IMR-90 (cell line): ENCODE measurements around the gene MAU2. TPM values are rescaled to one million over a fixed set of nuclear protein-coding genes. Genes with fewer than 3 reads are reported as not detected.

Experiments used
- ATAC-seq: fragments of 200-7000 bp; cut with Tn5 transposase; 2 replicates; pipeline ENCODE4 v1.9.1; 2020; ENCODE audit warnings: low read depth, mild to moderate bottlenecking, moderate library complexity
- BruUV-seq: library from RNA; stranded (reverse); fragments of 400-500 nt; replicated peaks from 2 replicates; lab custom pipeline; 2021; lab: Mats Ljungman, UMichigan
- CTCF ChIA-PET: fragments of 300-600 bp; formaldehyde crosslinking; extraction: SDS; loops from one replicate; lab custom pipeline; 2021; ENCODE audit warnings: antibody characterized with exemption; lab: Yijun Ruan, JAX
- POLR2A ChIA-PET: fragments of 300-600 bp; sonication (Branson Sonifier 250); formaldehyde crosslinking; loops from one replicate; lab custom pipeline; 2022; ENCODE audit warnings: antibody characterized with exemption; ENCODE audit not compliant: unreplicated experiment; lab: Charles Lee
- DNase-seq: peaks from one replicate; pipeline ENCODE4 v3.0.0; 2013
- H2AFZ ChIP-seq: replicated peaks from 2 replicates; pipeline ENCODE3; 2013; ENCODE audit warnings: low read length, mild to moderate bottlenecking; ENCODE audit not compliant: poor library complexity
- H2AK5ac ChIP-seq: 2 replicates; pipeline ENCODE4 v1.6.1; 2013; ENCODE audit warnings: low read depth, low read length, inconsistent platforms
- H2AK9ac ChIP-seq: replicated peaks from 2 replicates; pipeline ENCODE3; 2013; ENCODE audit warnings: mild to moderate bottlenecking, low read depth, low read length, moderate library complexity; ENCODE audit not compliant: poor library complexity
- H2BK120ac ChIP-seq: 2 replicates; pipeline ENCODE4 v1.6.1; 2013; ENCODE audit warnings: low read depth, low read length, inconsistent platforms
- H2BK15ac ChIP-seq: 3 replicates; pipeline ENCODE4 v1.6.1; 2013; ENCODE audit warnings: low read depth, low read length, inconsistent platforms
- H2BK20ac ChIP-seq: 2 replicates; pipeline ENCODE4 v1.6.1; 2013; ENCODE audit warnings: low read depth, mild to moderate bottlenecking, inconsistent platforms, low read length, moderate library complexity
- H2BK5ac ChIP-seq: 2 replicates; pipeline ENCODE4 v1.6.1; 2013; ENCODE audit warnings: mild to moderate bottlenecking, low read depth, low read length, inconsistent platforms; ENCODE audit not compliant: poor library complexity, severe bottlenecking
- H3K14ac ChIP-seq: replicated peaks from 2 replicates; pipeline ENCODE4 v1.6.1; 2013; ENCODE audit warnings: low read depth, low read length, inconsistent platforms
- H3K18ac ChIP-seq: 2 replicates; pipeline ENCODE4 v1.6.1; 2013; ENCODE audit warnings: low read depth, low read length, control low read depth
- H3K23ac ChIP-seq: 2 replicates; pipeline ENCODE4 v1.6.1; 2013; ENCODE audit warnings: low read depth, low read length, inconsistent platforms
- H3K27ac ChIP-seq: 2 replicates; pipeline ENCODE4 v1.5.1; 2013; ENCODE audit warnings: mild to moderate bottlenecking, control low read depth, low read length; ENCODE audit not compliant: insufficient read depth
- H3K27me3 ChIP-seq: 2 replicates; pipeline ENCODE4 v1.6.1; 2013; ENCODE audit warnings: low read length; ENCODE audit not compliant: control insufficient read depth, insufficient read depth
- H3K36me3 ChIP-seq: 2 replicates; pipeline ENCODE4 v1.6.1; 2013; ENCODE audit warnings: low read length, mixed read lengths; ENCODE audit not compliant: control insufficient read depth, insufficient read depth
- H3K4ac ChIP-seq: 2 replicates; pipeline ENCODE4 v1.6.1; 2013; ENCODE audit warnings: low read depth, low read length, inconsistent platforms
- H3K4me1 ChIP-seq: 2 replicates; pipeline ENCODE4 v1.6.1; 2013; ENCODE audit warnings: low read length, mixed read lengths; ENCODE audit not compliant: control insufficient read depth, insufficient read depth
- H3K4me2 ChIP-seq: 2 replicates; pipeline ENCODE4 v1.6.1; 2013; ENCODE audit warnings: low read depth, mild to moderate bottlenecking, control low read depth, low read length, moderate library complexity
- H3K4me3 ChIP-seq: 2 replicates; pipeline ENCODE4 v1.5.1; 2013; ENCODE audit warnings: low read depth, mild to moderate bottlenecking, control low read depth, low read length, moderate library complexity; ENCODE audit not compliant: insufficient read depth
- H3K56ac ChIP-seq: 2 replicates; pipeline ENCODE4 v1.6.1; 2013; ENCODE audit warnings: low read length, inconsistent platforms; ENCODE audit not compliant: insufficient read depth; ENCODE audit errors: extremely low read depth
- H3K79me1 ChIP-seq, 2 experiments: 2 replicates each; pipeline ENCODE4 v1.6.1; 2013; ENCODE audit warnings: low read length in 2 of 2, inconsistent platforms in 1 of 2, low read depth in 1 of 2
- H3K9ac ChIP-seq: 2 replicates; pipeline ENCODE4 v1.6.1; 2013; ENCODE audit warnings: low read depth, low read length, control low read depth
- H3K9me1 ChIP-seq: 2 replicates; pipeline ENCODE4 v1.6.1; 2013; ENCODE audit warnings: low read length, inconsistent platforms; ENCODE audit not compliant: insufficient read depth
- H3K9me3 ChIP-seq: 2 replicates; pipeline ENCODE4 v1.6.1; 2013; ENCODE audit warnings: low read length; ENCODE audit not compliant: control insufficient read depth, insufficient read depth
- H4K20me1 ChIP-seq: 2 replicates; pipeline ENCODE4 v1.6.1; 2013; ENCODE audit warnings: low read length, inconsistent platforms; ENCODE audit not compliant: insufficient read depth
- H4K5ac ChIP-seq: 2 replicates; pipeline ENCODE4 v1.6.1; 2013; ENCODE audit warnings: mild to moderate bottlenecking, low read depth, low read length, control low read depth
- H4K8ac ChIP-seq, 2 experiments: 2 replicates each; pipeline ENCODE4 v1.6.1; 2013; ENCODE audit warnings: low read depth in 2 of 2, low read length in 2 of 2, control low read depth in 1 of 2, inconsistent platforms in 1 of 2
- H4K91ac ChIP-seq: 2 replicates; pipeline ENCODE4 v1.6.1; 2013; ENCODE audit warnings: low read depth, low read length, inconsistent platforms; ENCODE audit not compliant: insufficient read depth
- BHLHE40 ChIP-seq: fragments of 150-350 bp; IDR thresholded peaks from 2 replicates; pipeline ENCODE4 v1.6.1; 2016; ENCODE audit warnings: mild to moderate bottlenecking, low read depth, low read length
- CHD1 ChIP-seq: IDR thresholded peaks from 2 replicates; pipeline ENCODE4 v1.6.1; 2012; ENCODE audit warnings: low read depth, low read length, improper control_type of control experiment
- FOS ChIP-seq: fragments of 150-350 bp; IDR thresholded peaks from 2 replicates; pipeline ENCODE4 v1.6.1; 2016; ENCODE audit warnings: low read depth, low read length
- MAFK ChIP-seq: IDR thresholded peaks from 2 replicates; pipeline ENCODE4 v1.6.1; 2012; ENCODE audit warnings: low read depth, low read length, improper control_type of control experiment
- MAZ ChIP-seq: IDR thresholded peaks from 2 replicates; pipeline ENCODE4 v1.6.1; 2012; ENCODE audit warnings: low read depth, mild to moderate bottlenecking, low read length, improper control_type of control experiment, moderate library complexity, borderline replicate concordance
- MXI1 ChIP-seq: IDR thresholded peaks from 2 replicates; pipeline ENCODE4 v1.6.1; 2012; ENCODE audit warnings: low read depth, mild to moderate bottlenecking, low read length, moderate library complexity, borderline replicate concordance
- POLR2A ChIP-seq: IDR thresholded peaks from 2 replicates; pipeline ENCODE4 v1.6.1; 2012; ENCODE audit warnings: mild to moderate bottlenecking, low read depth, low read length
- RAD21 ChIP-seq: IDR thresholded peaks from 2 replicates; pipeline ENCODE4 v1.6.1; 2012; ENCODE audit warnings: low read length, improper control_type of control experiment
- RCOR1 ChIP-seq: IDR thresholded peaks from 2 replicates; pipeline ENCODE4 v1.6.1; 2012; ENCODE audit warnings: mild to moderate bottlenecking, low read length, improper control_type of control experiment; ENCODE audit not compliant: insufficient replicate concordance
- RFX5 ChIP-seq: IDR thresholded peaks from 2 replicates; pipeline ENCODE4 v1.8.0; 2012; ENCODE audit warnings: low read depth, mild to moderate bottlenecking, low read length, moderate library complexity
- SMC3 ChIP-seq: fragments of 150-350 bp; IDR thresholded peaks from 2 replicates; pipeline ENCODE4 v1.6.1; 2016; ENCODE audit warnings: low read depth, mild to moderate bottlenecking, antibody characterized with exemption, low read length, moderate library complexity
- WGBS, 2 experiments: methylation state at CpG; one replicate each; pipeline versions ENCODE4 v1.1.5 to v1.1.7; 2013; ENCODE audit warnings: missing lambda C conversion rate in 2 of 2; ENCODE audit not compliant: insufficient read length in 1 of 2; ENCODE audit errors: extremely low coverage in 2 of 2; 5-methylcytosine and 5-hydroxymethylcytosine counted together
- dilution Hi-C: fragments of 300-500 bp; cut with HindIII; formaldehyde crosslinking; loops from one replicate; pipeline ENCODE4 v1.14.3; 2018; ENCODE audit warnings: low sequenced_read_pairs; ENCODE audit not compliant: unreplicated experiment
- in situ Hi-C: fragments of 300-500 bp; cut with MboI; formaldehyde crosslinking; loops from 3 replicates; pipeline ENCODE4 v1.14.3; 2019; ENCODE audit warnings: low sequenced_read_pairs, inconsistent platforms, mixed read lengths
- intact Hi-C: fragments of 100-400 bp; cut with micrococcal nuclease; formaldehyde crosslinking; loops from 2 replicates; pipeline ENCODE4 v1.10.0; 2022
- polyA plus RNA-seq, 3 experiments: library from polyadenylated mRNA; depleted of rRNA; stranded (reverse); fragments of >200 nt; gene quantifications; 2 replicates each; pipeline ENCODE4 v1.2.3, GENCODE V29; 2012; ENCODE audit warnings: low replicate concordance in 1 of 3
- total RNA-seq: library from RNA; depleted of rRNA; stranded (reverse); fragments of >200 nt; gene quantifications from 2 replicates; pipeline ENCODE4 v1.2.3, GENCODE V29; 2012
- TF ChIP-seq, protein P1 (sequence below): fragments of 150-350 bp; IDR thresholded peaks from 2 replicates; pipeline ENCODE4 v1.6.1; 2016; ENCODE audit warnings: low read depth, mild to moderate bottlenecking, low read length, moderate library complexity, borderline replicate concordance

Gene MAU2
- total and polyA plus RNA-seq, 2 of the 4 experiments (the other 2 are of a cell fraction): 24.6 to 31.1 TPM

DNA sequence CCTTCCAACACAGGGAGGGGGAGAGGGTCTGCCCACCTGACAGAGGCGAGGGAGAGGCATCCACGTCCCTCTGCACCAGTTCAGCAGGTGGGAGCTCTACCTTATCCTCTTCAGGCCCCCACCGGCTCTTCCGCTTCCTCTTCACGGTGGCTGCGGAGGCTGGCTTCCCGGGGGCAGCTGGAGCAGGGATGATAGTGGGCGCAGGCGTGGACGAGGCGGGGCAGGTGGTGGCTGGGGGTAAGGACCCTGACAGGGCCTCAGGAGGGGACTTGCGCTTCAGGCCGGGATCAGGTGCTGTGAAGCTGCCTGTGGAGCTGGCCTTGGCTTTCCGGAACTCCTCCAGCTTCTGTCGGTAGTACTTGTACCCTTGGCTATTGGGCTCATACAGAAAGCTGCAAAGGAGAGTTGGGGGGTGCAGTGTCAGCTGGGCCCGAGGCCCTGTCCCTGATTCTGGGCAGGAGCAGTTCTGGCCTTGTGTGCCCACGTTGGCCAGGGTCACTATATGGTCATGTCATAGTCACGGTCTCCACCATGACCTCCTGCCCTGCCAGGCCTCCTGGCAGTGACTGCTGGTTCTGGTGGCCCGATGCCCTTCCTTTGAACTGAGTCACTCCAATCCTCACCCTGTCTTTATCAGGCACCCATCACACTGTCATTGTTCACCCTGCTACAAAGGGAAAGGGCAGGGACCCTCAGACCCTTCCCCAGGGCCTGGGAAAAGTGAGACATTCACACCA, 23.5 kb upstream of the MAU2 start:
- BruUV-seq: no TSS peak
- WGBS, 2 experiments: 92% methylated on average over 8 of the region's 19 CpGs; no CpG with 5 or more reads in 1 of the 2 experiments

More for the DNA sequence above, 23.5 kb upstream of the MAU2 start:
- H2BK15ac ChIP-seq: no peak overlapping the region
- H4K20me1 ChIP-seq: no peaks in the 10 kb centered on the region
- H3K36me3 ChIP-seq: peaks cover 47% of the 10 kb centered on the region
- H3K27me3 ChIP-seq: no peaks in the 10 kb centered on the region
- H3K4me2 ChIP-seq: no peak overlapping the region
- H2BK5ac ChIP-seq: no peak overlapping the region
- no peaks in the 10 kb centered on the region for H3K9me3 ChIP-seq
- POLR2A ChIA-PET: no interaction called here
- dilution Hi-C loops (no loop called here), in situ Hi-C loops (no loop called here), intact Hi-C loops (no loop called here)
- H3K23ac ChIP-seq: no peak overlapping the region
- no peak overlapping the region for H3K56ac ChIP-seq
- no peak overlapping the region for H2BK20ac ChIP-seq
- H2AK5ac ChIP-seq: no peak overlapping the region
- H3K18ac ChIP-seq: no peak overlapping the region
- no peak for DNase-seq
- H3K4me3 ChIP-seq: no peak overlapping the region
- no peak overlapping the region for H3K4ac ChIP-seq
- no peak overlapping the region for H4K8ac ChIP-seq
- H2BK120ac ChIP-seq: no peak overlapping the region
- H3K9me1 ChIP-seq: no peaks in the 10 kb centered on the region
- TF ChIP-seq RCOR1 (no peak), POLR2A (no peak), SMC3 (no peak), CHD1 (no peak), RAD21 (no peak), MAFK (no peak), RFX5 (no peak), FOS (no peak), MAZ (no peak), BHLHE40 (no peak), MXI1 (no peak)
- TF ChIP-seq, protein P1, sequence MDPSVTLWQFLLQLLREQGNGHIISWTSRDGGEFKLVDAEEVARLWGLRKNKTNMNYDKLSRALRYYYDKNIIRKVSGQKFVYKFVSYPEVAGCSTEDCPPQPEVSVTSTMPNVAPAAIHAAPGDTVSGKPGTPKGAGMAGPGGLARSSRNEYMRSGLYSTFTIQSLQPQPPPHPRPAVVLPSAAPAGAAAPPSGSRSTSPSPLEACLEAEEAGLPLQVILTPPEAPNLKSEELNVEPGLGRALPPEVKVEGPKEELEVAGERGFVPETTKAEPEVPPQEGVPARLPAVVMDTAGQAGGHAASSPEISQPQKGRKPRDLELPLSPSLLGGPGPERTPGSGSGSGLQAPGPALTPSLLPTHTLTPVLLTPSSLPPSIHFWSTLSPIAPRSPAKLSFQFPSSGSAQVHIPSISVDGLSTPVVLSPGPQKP: no peak
- CTCF ChIA-PET: no interaction called here
- H2AFZ ChIP-seq: no peak overlapping the region
- H3K14ac ChIP-seq: no peak overlapping the region
- no peaks in the 10 kb centered on the region for H3K4me1 ChIP-seq
- no peak overlapping the region for H4K91ac ChIP-seq
- ATAC-seq: no peak
- H3K27ac ChIP-seq: no peak overlapping the region
- peaks cover 0 to 4% of the 10 kb centered on the region in 2 experiments; a peak in 2 of 4 replicates for H3K79me1 ChIP-seq
- H2AK9ac ChIP-seq: peak overlapping the region; percentile 25
- H3K9ac ChIP-seq: no peak overlapping the region
- no peak overlapping the region for H4K5ac ChIP-seq
